ENCODE measurements around the gene NEK8.
"Not testable (repeated sequence)": the region's sequence is repeated elsewhere in the genome, so short reads cannot be mapped to it uniquely, and the experiment has no call there.

The NEK8 gene

GRCh38 chr17:28774206-28774605 is 45.6 kb downstream of the NEK8 start:
- DNase-seq, result no peak

- DNase-seq, result no peak
Measured at GRCh38 chr17:28777178-28777577, 48.6 kb downstream of the NEK8 start.

GRCh38 chr17:28779601-28780000 is 51.0 kb downstream of the NEK8 start:
- not testable (repeated sequence) for DNase-seq

GRCh38 chr17:28783161-28783560 is 54.6 kb downstream of the NEK8 start:
- no peak for DNase-seq

- no peak for DNase-seq
Measured at GRCh38 chr17:28788100-28788499, 59.5 kb downstream of the NEK8 start.
